NOMO-1 (cell line): Measurements from ENCODE around the gene CPEB3.

ENCODE experiments used
- DNase-seq, 2 experiments: peaks; one replicate each; lab custom pipeline; 2025; ENCODE audit not compliant: unreplicated experiment in 2 of 2; lab: John Stamatoyannopoulos, UW

Gene CPEB3

GRCh38 chr10:92268748-92269147 lies 22.1 kb downstream of the CPEB3 start:
- peak; percentile 69 for DNase-seq

GRCh38 chr10:92267343-92267742 lies 23.5 kb downstream of the CPEB3 start:
- no peak for DNase-seq

GRCh38 chr10:92265687-92266258 lies 25.1 kb downstream of the CPEB3 start:
- DNase-seq, result no peak

- DNase-seq, result no peak
Observed at GRCh38 chr10:92264249-92264648, 26.6 kb downstream of the CPEB3 start.

GRCh38 chr10:92263396-92263795 lies 27.5 kb downstream of the CPEB3 start:
- no peak for DNase-seq

- no peak for DNase-seq
Observed at GRCh38 chr10:92248566-92248965, 42.3 kb downstream of the CPEB3 start.

GRCh38 chr10:92244796-92245195 lies 46.1 kb downstream of the CPEB3 start:
- no peak for DNase-seq

GRCh38 chr10:92242910-92243671 lies 47.8 kb downstream of the CPEB3 start:
- DNase-seq, result peak; percentile 36 to 70

- no peak for DNase-seq
Observed at GRCh38 chr10:92242380-92242779, 48.5 kb downstream of the CPEB3 start.

- DNase-seq, result no peak
Observed at GRCh38 chr10:92241501-92241900, 49.4 kb downstream of the CPEB3 start.

GRCh38 chr10:92241158-92241500 lies 49.7 kb downstream of the CPEB3 start:
- no peak for DNase-seq

- DNase-seq, result peak; percentile 84 to 94
Observed at GRCh38 chr10:92240289-92241157, 50.4 kb downstream of the CPEB3 start.

GRCh38 chr10:92239600-92240288 lies 51.1 kb downstream of the CPEB3 start:
- DNase-seq, result peak in 1 of 2 experiments; percentile 1

GRCh38 chr10:92239151-92239599 lies 51.7 kb downstream of the CPEB3 start:
- no peak for DNase-seq

- DNase-seq, result peak; percentile 1 to 20
Observed at GRCh38 chr10:92238586-92239098, 52.2 kb downstream of the CPEB3 start.

- DNase-seq, result no peak
Observed at GRCh38 chr10:92238054-92238585, 52.8 kb downstream of the CPEB3 start.

GRCh38 chr10:92231196-92231595 lies 59.7 kb downstream of the CPEB3 start:
- no peak for DNase-seq

GRCh38 chr10:92222603-92223262 lies 68.1 kb downstream of the CPEB3 start:
- DNase-seq, result no peak

GRCh38 chr10:92219559-92219958 lies 71.3 kb downstream of the CPEB3 start:
- no peak for DNase-seq

GRCh38 chr10:92218569-92218968 lies 72.3 kb downstream of the CPEB3 start:
- no peak for DNase-seq
